ENCODE data around the gene TSPYL2. TPM values are rescaled to one million over a fixed set of nuclear protein-coding genes. Genes with fewer than 3 reads are reported as not detected.

TSPYL2 gene
- total RNA-seq, 2 experiments from 2014 or later = 19.3 to 29.5 TPM

DNA sequence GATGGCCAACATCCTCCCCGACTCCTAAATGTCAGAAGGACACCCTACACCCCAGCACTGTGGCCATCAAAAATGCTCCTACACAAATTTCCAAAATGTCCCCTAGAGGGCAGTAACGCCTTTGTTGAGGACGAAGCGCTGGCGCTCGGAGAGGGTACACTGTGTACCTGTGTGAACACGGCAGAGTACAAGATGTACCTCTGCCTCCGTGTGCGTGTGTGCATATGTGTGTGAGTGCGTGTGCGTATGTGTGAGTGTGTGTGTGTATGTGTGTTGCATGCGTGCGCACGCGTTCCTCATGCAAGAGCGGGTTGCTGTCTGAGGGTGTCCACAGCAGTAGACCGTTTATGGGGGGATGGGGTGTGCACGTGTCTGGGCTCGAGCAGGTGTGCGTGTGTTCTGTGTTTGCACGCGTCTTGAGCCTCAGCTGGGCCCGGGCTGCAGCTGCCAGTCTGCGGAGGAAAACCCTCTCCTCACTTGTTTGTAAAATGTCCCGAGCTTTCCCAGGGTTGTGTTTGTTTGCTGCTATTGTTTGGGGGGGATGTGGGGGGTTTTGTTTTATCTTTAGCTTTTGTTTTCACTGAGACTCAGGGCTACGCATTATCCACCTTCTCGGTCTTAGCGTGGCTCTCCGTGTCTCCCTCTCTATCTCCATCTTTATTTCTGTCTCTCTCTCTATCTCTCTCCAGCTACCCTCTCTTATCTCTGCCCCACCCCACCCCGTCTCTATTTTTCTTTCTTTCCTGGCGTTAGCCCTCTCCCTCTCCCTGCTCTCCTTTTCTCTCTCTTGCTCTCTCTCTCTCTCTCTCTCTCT lies 10.4 kb upstream of the TSPYL2 start:
- DNase-seq (peak; percentile 77), ATAC-seq (peak; percentile 86)
- H3K4me1 Mint-ChIP-seq = peaks cover 16% of the 10 kb centered on the region
- H3K27ac Mint-ChIP-seq = peak overlapping the region; percentile 88
- H3K36me3 Mint-ChIP-seq = no peaks in the 10 kb centered on the region
- no peaks in the 10 kb centered on the region for H3K9me3 Mint-ChIP-seq (ENCODE audit: low read depth)
- CTCF ChIA-PET = interaction anchor here (0.7 to 1.4 kb wide), 6 partner anchors 9 to 119 kb away, joined by 3 to 9 read pairs (median 4); no protein-coding TSS in a partner anchor
- H3K27me3 Mint-ChIP-seq = peaks cover 4% of the 10 kb centered on the region
- H3K4me3 Mint-ChIP-seq = peak overlapping the region; percentile 88

- Mint-ChIP-seq H3K27me3 (no peaks in the 10 kb centered on the region), H3K9me3 (ENCODE audit: low read depth) (no peaks in the 10 kb centered on the region), H3K36me3 (no peaks in the 10 kb centered on the region), H3K27ac (peak overlapping the region; percentile 88), H3K4me3 (peak overlapping the region; percentile 88), H3K4me1 (peaks cover 16% of the 10 kb centered on the region)
- ATAC-seq (peak; percentile 8), DNase-seq (no peak)
- CTCF ChIA-PET = interaction anchor here (0.7 to 1.4 kb wide), 7 partner anchors 9 to 118 kb away, joined by 3 to 9 read pairs (median 4); no protein-coding TSS in a partner anchor
Measured at GRCh38 chrX:53072418-53073114, 9.6 kb upstream of the TSPYL2 start.

- Mint-ChIP-seq H3K27ac (peak overlapping the region; percentile 73), H3K9me3 (ENCODE audit: low read depth) (no peaks in the 10 kb centered on the region), H3K4me3 (no peak overlapping the region), H3K27me3 (no peaks in the 10 kb centered on the region), H3K4me1 (peaks cover 16% of the 10 kb centered on the region), H3K36me3 (no peaks in the 10 kb centered on the region)
- CTCF ChIA-PET = interaction anchor here (0.8 to 1.4 kb wide), 3 partner anchors 14 to 19 kb away, joined by 3 to 8 read pairs (median 3); no protein-coding TSS in a partner anchor
- no peak for DNase-seq
- no peak for ATAC-seq
Measured at GRCh38 chrX:53073115-53073586, 9.0 kb upstream of the TSPYL2 start.

GRCh38 chrX:53075011-53075410 lies 7.2 kb upstream of the TSPYL2 start:
- CTCF ChIA-PET = no interaction called here
- Mint-ChIP-seq H3K27ac (no peak overlapping the region), H3K36me3 (no peaks in the 10 kb centered on the region), H3K4me3 (no peak overlapping the region), H3K4me1 (peaks cover 16% of the 10 kb centered on the region), H3K27me3 (no peaks in the 10 kb centered on the region), H3K9me3 (ENCODE audit: low read depth) (no peaks in the 10 kb centered on the region)
- DNase-seq = no peak
- ATAC-seq = no peak

DNA sequence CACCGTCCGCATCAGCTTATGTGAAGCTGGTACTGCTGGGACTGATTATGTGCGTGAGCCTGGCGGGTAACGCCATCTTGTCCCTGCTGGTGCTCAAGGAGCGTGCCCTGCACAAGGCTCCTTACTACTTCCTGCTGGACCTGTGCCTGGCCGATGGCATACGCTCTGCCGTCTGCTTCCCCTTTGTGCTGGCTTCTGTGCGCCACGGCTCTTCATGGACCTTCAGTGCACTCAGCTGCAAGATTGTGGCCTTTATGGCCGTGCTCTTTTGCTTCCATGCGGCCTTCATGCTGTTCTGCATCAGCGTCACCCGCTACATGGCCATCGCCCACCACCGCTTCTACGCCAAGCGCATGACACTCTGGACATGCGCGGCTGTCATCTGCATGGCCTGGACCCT lies 5.5 kb upstream of the TSPYL2 start:
- Mint-ChIP-seq H3K27ac (no peak overlapping the region), H3K9me3 (ENCODE audit: low read depth) (no peaks in the 10 kb centered on the region), H3K36me3 (no peaks in the 10 kb centered on the region), H3K4me3 (no peak overlapping the region), H3K27me3 (no peaks in the 10 kb centered on the region), H3K4me1 (peaks cover 18% of the 10 kb centered on the region)
- ATAC-seq (no peak), DNase-seq (no peak)
- CTCF ChIA-PET = interaction anchor here (1.8 kb wide), 1 partner anchor 13 kb away, joined by 8 read pairs; no protein-coding TSS in a partner anchor

DNA sequence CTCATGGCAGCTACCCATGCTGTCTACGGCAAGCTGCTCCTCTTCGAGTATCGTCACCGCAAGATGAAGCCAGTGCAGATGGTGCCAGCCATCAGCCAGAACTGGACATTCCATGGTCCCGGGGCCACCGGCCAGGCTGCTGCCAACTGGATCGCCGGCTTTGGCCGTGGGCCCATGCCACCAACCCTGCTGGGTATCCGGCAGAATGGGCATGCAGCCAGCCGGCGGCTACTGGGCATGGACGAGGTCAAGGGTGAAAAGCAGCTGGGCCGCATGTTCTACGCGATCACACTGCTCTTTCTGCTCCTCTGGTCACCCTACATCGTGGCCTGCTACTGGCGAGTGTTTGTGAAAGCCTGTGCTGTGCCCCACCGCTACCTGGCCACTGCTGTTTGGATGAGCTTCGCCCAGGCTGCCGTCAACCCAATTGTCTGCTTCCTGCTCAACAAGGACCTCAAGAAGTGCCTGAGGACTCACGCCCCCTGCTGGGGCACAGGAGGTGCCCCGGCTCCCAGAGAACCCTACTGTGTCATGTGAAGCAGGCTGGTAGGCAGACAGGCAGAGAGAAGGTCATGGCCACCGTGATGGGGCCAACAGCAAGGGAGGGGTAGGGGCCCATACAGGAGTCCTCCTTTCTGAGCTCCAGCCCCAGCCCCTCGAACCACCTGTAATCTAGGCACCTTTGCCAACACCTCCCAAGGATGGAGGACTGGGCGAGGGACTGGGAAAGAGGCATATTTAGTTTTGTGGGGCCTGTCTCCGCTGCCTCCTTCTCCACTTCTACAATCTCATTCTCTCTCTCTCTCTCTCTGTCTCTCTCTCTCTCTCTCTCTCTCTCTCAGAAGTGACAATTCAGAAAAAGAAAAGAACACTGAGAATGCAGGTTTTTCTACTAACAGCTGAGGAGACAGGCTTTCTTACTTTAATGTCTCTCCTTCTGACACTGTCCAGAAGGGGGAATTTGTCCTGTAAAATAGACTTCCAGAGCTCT lies 4.7 kb upstream of the TSPYL2 start:
- CTCF ChIA-PET = interaction anchor here (1.8 kb wide), 1 partner anchor 12 kb away, joined by 8 read pairs; no protein-coding TSS in a partner anchor
- no peaks in the 10 kb centered on the region for H3K36me3 Mint-ChIP-seq
- H3K27ac Mint-ChIP-seq = no peak overlapping the region
- peaks cover 13% of the 10 kb centered on the region for H3K4me1 Mint-ChIP-seq
- no peak overlapping the region for H3K4me3 Mint-ChIP-seq
- H3K27me3 Mint-ChIP-seq = no peaks in the 10 kb centered on the region
- ATAC-seq (no peak), DNase-seq (no peak)
- no peaks in the 10 kb centered on the region for H3K9me3 Mint-ChIP-seq (ENCODE audit: low read depth)

DNA sequence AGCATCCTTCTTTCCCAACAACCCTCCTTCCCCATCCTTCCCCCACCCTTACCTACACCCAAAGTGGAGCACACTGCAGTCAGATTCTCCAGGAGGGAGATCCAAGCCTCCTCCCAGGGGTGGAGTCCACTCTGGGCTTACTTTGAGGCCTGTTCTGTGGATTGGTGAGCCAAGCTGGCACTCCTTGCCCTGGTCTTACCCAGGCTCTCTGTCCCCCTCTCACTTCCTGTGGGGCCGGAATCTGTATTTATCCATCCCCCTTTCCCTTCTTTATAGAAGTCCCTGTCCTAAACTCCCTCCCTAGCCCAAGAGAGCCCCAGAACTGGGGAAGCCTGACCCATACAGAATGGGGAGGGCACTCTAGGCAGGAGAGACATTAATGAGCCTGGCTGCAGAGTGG lies 3.2 kb upstream of the TSPYL2 start:
- H3K9me3 Mint-ChIP-seq (ENCODE audit: low read depth) = no peaks in the 10 kb centered on the region
- no peak overlapping the region for H3K27ac Mint-ChIP-seq
- CTCF ChIA-PET = no interaction called here

DNA sequence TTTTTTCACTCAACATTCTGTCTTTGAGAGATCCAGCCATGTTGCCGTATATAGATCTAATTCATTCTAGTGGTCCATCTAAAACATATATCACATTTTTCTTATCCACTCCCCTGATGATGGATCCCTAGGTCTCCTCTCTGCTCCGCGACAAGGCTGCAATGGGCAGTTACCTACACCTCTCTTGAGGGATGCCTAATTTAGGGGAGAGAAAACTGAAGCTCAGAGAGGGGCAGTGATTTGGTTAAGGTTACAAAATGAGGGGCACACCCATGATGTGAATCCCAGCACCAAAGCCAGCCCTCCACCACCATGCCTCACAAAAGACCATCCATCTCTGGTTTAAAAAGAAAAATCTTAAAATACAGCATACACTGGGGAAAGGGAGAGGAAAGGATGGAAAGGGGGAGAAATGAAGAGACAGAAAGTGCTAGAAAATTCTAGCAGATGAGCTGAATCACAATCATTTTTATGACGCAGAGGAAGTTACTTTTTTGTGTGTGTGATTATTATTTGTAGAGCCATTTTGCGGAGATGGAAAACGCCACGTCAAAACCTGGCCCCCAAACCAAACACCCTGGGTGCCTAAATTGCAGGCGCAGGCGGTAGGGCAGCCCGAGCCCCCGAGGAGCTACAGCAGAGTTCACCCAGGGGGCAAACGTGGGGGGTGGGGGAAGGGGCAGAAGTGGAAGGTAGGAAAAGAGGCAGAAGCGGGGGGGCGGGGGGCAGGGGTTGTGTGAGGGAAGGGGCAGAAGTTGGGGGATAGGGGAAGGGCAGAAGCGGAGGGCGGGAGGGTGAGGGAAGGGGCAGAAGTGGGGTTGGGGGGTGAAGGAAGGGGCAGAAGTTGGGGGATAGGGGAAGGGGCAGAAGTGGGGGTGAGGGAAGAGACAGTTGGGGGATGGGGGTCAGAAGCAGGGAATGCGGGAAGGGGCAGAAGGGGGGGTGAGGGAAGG lies 1.3 kb upstream of the TSPYL2 start:
- CTCF ChIA-PET = interaction anchor here (1.7 kb wide), 1 partner anchor 9 kb away, joined by 9 read pairs; no protein-coding TSS in a partner anchor
- Mint-ChIP-seq H3K27ac (peak overlapping the region; percentile 79), H3K4me3 (peak overlapping the region; percentile 65), H3K4me1 (peaks cover 33% of the 10 kb centered on the region), H3K36me3 (peaks cover 14% of the 10 kb centered on the region), H3K9me3 (ENCODE audit: low read depth) (no peaks in the 10 kb centered on the region), H3K27me3 (no peaks in the 10 kb centered on the region)
- no peak for DNase-seq
- ATAC-seq = no peak

More for the DNA sequence above, 3.2 kb upstream of the TSPYL2 start:
- Mint-ChIP-seq H3K4me1 (peaks cover 22% of the 10 kb centered on the region), H3K27me3 (no peaks in the 10 kb centered on the region), H3K4me3 (no peak overlapping the region), H3K36me3 (no peaks in the 10 kb centered on the region)
- no peak for DNase-seq
- ATAC-seq = no peak

- no peak for ATAC-seq
- no peaks in the 10 kb centered on the region for H3K9me3 Mint-ChIP-seq (ENCODE audit: low read depth)
Measured at GRCh38 chrX:53082773-53083616, 828 bp downstream of the TSPYL2 start.

GRCh38 chrX:53084043-53084570 lies 1.9 kb downstream of the TSPYL2 start:
- no peaks in the 10 kb centered on the region for H3K9me3 Mint-ChIP-seq (ENCODE audit: low read depth)
- H3K4me1 Mint-ChIP-seq = peaks cover 51% of the 10 kb centered on the region
- H3K27me3 Mint-ChIP-seq = no peaks in the 10 kb centered on the region
- H3K27ac Mint-ChIP-seq = peak overlapping the region; percentile 14
- no peak for ATAC-seq
- CTCF ChIA-PET = no interaction called here
- no peak for DNase-seq
- no peak overlapping the region for H3K4me3 Mint-ChIP-seq
- H3K36me3 Mint-ChIP-seq = peaks cover 23% of the 10 kb centered on the region

More at GRCh38 chrX:53082773-53083616, 828 bp downstream of the TSPYL2 start:
- H3K4me1 Mint-ChIP-seq = peaks cover 42% of the 10 kb centered on the region
- peak overlapping the region; percentile 87 for H3K4me3 Mint-ChIP-seq
- CTCF ChIA-PET = no interaction called here
- no peaks in the 10 kb centered on the region for H3K27me3 Mint-ChIP-seq
- DNase-seq = no peak
- H3K27ac Mint-ChIP-seq = peak overlapping the region; percentile 79
- peaks cover 19% of the 10 kb centered on the region for H3K36me3 Mint-ChIP-seq

DNA sequence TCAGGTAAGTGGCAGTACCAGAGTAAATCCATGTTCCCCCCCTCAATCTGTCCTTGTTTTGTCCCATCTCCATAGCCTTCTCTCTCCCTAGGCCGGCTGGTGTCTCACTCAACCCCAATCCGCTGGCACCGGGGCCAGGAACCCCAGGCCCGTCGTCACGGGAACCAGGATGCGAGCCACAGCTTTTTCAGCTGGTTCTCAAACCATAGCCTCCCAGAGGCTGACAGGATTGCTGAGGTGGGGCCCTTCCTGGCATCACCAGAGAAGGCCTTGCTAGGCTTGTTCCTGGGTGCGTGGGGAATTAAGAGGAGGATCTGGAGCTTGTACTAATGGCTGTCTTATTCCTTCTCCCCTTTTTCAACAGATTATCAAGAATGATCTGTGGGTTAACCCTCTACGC lies 2.7 kb downstream of the TSPYL2 start:
- H3K27ac Mint-ChIP-seq = no peak overlapping the region
- no peaks in the 10 kb centered on the region for H3K9me3 Mint-ChIP-seq (ENCODE audit: low read depth)
- peaks cover 54% of the 10 kb centered on the region for H3K4me1 Mint-ChIP-seq
- CTCF ChIA-PET = no interaction called here
- no peak overlapping the region for H3K4me3 Mint-ChIP-seq
- ATAC-seq = no peak
- H3K27me3 Mint-ChIP-seq = no peaks in the 10 kb centered on the region
- DNase-seq = no peak
- peaks cover 23% of the 10 kb centered on the region for H3K36me3 Mint-ChIP-seq
